22Rv1 (cell line): ENCODE measurements around the gene CYP4V2.
"Not testable (repeated sequence)": the region's sequence is repeated elsewhere in the genome, so short reads cannot be mapped to it uniquely, and the experiment has no call there.

Experiments used
- H3K27ac ChIP-seq: fragments of 450-650 bp; 2 replicates; pipeline ENCODE4 v1.5.1; 2017
- CTCF ChIP-seq: fragments of 450-650 bp; IDR thresholded peaks from 2 replicates; pipeline ENCODE4 v1.5.1; 2017; ENCODE audit warnings: mild to moderate bottlenecking
- ZFX ChIP-seq: fragments of 450-650 bp; IDR thresholded peaks from 2 replicates; pipeline ENCODE4 v1.6.1; 2017; ENCODE audit warnings: antibody characterized with exemption, borderline replicate concordance

The CYP4V2 gene

GRCh38 chr4:186234367-186234766 is 43.0 kb downstream of the CYP4V2 start:
- H3K27ac ChIP-seq: no peak overlapping the region
- TF ChIP-seq CTCF (no peak), ZFX (no peak)

- no peak for TF ChIP-seq ZFX
- no peak for TF ChIP-seq CTCF
- H3K27ac ChIP-seq: no peak overlapping the region
Measured at GRCh38 chr4:186236126-186236525, 44.8 kb downstream of the CYP4V2 start.

GRCh38 chr4:186240452-186240847 is 49.1 kb downstream of the CYP4V2 start:
- no peak overlapping the region for H3K27ac ChIP-seq
- no peak for TF ChIP-seq CTCF
- TF ChIP-seq ZFX: no peak

GRCh38 chr4:186240848-186241491 is 49.6 kb downstream of the CYP4V2 start:
- TF ChIP-seq ZFX (no peak), CTCF (no peak)
- H3K27ac ChIP-seq: no peak overlapping the region

GRCh38 chr4:186241616-186242015 is 50.2 kb downstream of the CYP4V2 start:
- no peak overlapping the region for H3K27ac ChIP-seq
- TF ChIP-seq ZFX (no peak), CTCF (no peak)

- not testable (repeated sequence) for H3K27ac ChIP-seq
Measured at GRCh38 chr4:186242031-186242430, 50.7 kb downstream of the CYP4V2 start.

GRCh38 chr4:186243331-186243730 is 52.0 kb downstream of the CYP4V2 start:
- no peak overlapping the region for H3K27ac ChIP-seq
- TF ChIP-seq ZFX: no peak
- no peak for TF ChIP-seq CTCF

- no peak overlapping the region for H3K27ac ChIP-seq
- TF ChIP-seq CTCF (no peak), ZFX (no peak)
Measured at GRCh38 chr4:186244835-186245234, 53.5 kb downstream of the CYP4V2 start.

- H3K27ac ChIP-seq: not testable (repeated sequence)
Measured at GRCh38 chr4:186247062-186247752, 55.8 kb downstream of the CYP4V2 start.
